Ovary (tissue), 9 donors: ENCODE results near the gene PTPRO. TPM values are rescaled to one million over a fixed set of nuclear protein-coding genes. Genes with fewer than 3 reads are reported as not detected.

ENCODE experiments used
- DNase-seq, 5 donors: peaks; one replicate each; pipeline ENCODE4 v3.0.0-alpha.2; 2019 to 2020
- H3K27ac ChIP-seq, 2 donors: fragments of 200-600 bp; one replicate each; pipeline versions ENCODE4 v1.5.1 to v1.8.0; 2019 to 2022
- H3K27me3 ChIP-seq: fragments of 200-600 bp; one replicate; pipeline ENCODE4 v1.8.0; 2022
- H3K36me3 ChIP-seq: fragments of 200-600 bp; sonication (generic); one replicate; pipeline ENCODE4 v1.5.1; 2019
- H3K4me1 ChIP-seq: one replicate; pipeline ENCODE4 v1.8.1; 2013; ENCODE audit warnings: mild to moderate bottlenecking, moderate library complexity; ENCODE audit not compliant: insufficient read depth
- H3K4me3 ChIP-seq: fragments of 200-600 bp; sonication (generic); one replicate; pipeline ENCODE4 v1.5.1; 2017
- H3K9me3 ChIP-seq, 2 donors: fragments of 200-600 bp in 1 of 2; sonication (generic) in 1 of 2; one replicate each; pipeline versions ENCODE4 v1.5.1 to v1.8.1; 2013 to 2019; ENCODE audit warnings: mild to moderate bottlenecking in 1 of 2, moderate library complexity in 1 of 2
- CTCF ChIP-seq, 3 donors: fragments of 450-650 bp in 2 of 3; fragments of 200-600 bp in 1 of 3; IDR thresholded peaks; one replicate each; pipeline versions ENCODE4 v1.5.1 to v1.8.0; 2016 to 2022; ENCODE audit warnings: antibody characterized with exemption in 3 of 3, mild to moderate bottlenecking in 1 of 3
- EP300 ChIP-seq: sonication (generic); formaldehyde crosslinking; IDR thresholded peaks from one replicate; pipeline ENCODE4 v1.6.1; 2017; ENCODE audit warnings: antibody characterized with exemption
- POLR2A ChIP-seq: fragments of 450-650 bp; IDR thresholded peaks from one replicate; pipeline ENCODE4 v1.6.1; 2017; ENCODE audit warnings: antibody characterized with exemption, mild to moderate bottlenecking, moderate library complexity
- WGBS, 3 donors: extraction: QIAGEN DNeasy Blood & Tissue Kit in 1 of 3; methylation state at CpG; one replicate each; pipeline versions ENCODE4 v1.1.5 to v1.1.7; 2013 to 2017; 5-methylcytosine and 5-hydroxymethylcytosine counted together
- intact Hi-C, 4 donors: fragments of 100-400 bp; cut with DNase I; formaldehyde crosslinking; loops; one replicate each; pipeline versions ENCODE4 v1.11.0 to v1.15.1; 2022 to 2023
- polyA plus RNA-seq, 2 donors: library from polyadenylated mRNA; stranded (reverse); fragments of 200-250 nt in 1 of 2; fragments of 350-450 nt in 1 of 2; fragmentation: Illumina TruSeq in 1 of 2; extraction: RNeasy Lipid Tissue Mini Kit (QIAGEN cat#74804) in 1 of 2; gene quantifications; one replicate each; pipeline ENCODE4 v1.2.3, GENCODE V29; 2013 to 2014
- total RNA-seq, 7 donors: library from RNA; depleted of rRNA in 2 of 7; stranded (reverse); fragments of >200 nt in 2 of 7; fragmentation: NEBNext Ultra II Directional in 3 of 7; extraction: Animal tissue kit (Norgen Biotek cat#: 25700) in 3 of 7; gene quantifications; one replicate each; pipeline versions ENCODE4 v1.1.0 to v1.2.4, GENCODE V29; 2016 to 2023
- donor health status: DM: no; HTN: no; CAD: no; lungs with moderate emphysema.
- donor health status: DM: no; HTN: no; CAD: no.
- donor health status: Bipolar disorder and iron deficiency.
- donor health status: DM: yes; HTN: yes; CAD: no.
- donor health status: DM: no; HTN: no; CAD: no.
- donor health status: DM: yes; HTN: yes; CAD: no.

Gene PTPRO
- total and polyA plus RNA-seq, 9 donors = 0.30 to 3.7 (median 0.83) TPM

- H3K4me1 ChIP-seq = no peaks in the 10 kb centered on the region
- intact Hi-C loops = no loop called here
- WGBS, 3 donors = 79 to 88% (median 87%) methylated on average over 1 of the region's 1 CpG
- no peak for TF ChIP-seq EP300
- no peak for TF ChIP-seq CTCF (IDR thresholded peaks at IDR 0.05)
- TF ChIP-seq POLR2A = no peak
- H3K27ac ChIP-seq = no peak overlapping the region
- H3K9me3 ChIP-seq = no peaks in the 10 kb centered on the region
- no peaks in the 10 kb centered on the region for H3K27me3 ChIP-seq
- DNase-seq = no peak
- H3K4me3 ChIP-seq = no peak overlapping the region
- H3K36me3 ChIP-seq = no peaks in the 10 kb centered on the region
Observed at GRCh38 chr12:15477761-15478160, 155.5 kb downstream of the PTPRO start.

- Histone ChIP-seq H3K36me3 (no peaks in the 10 kb centered on the region), H3K27me3 (no peaks in the 10 kb centered on the region), H3K4me1 (no peaks in the 10 kb centered on the region), H3K9me3 (no peaks in the 10 kb centered on the region), H3K4me3 (no peak overlapping the region), H3K27ac (no peak overlapping the region)
- intact Hi-C loops = no loop called here
- no peak for DNase-seq
- TF ChIP-seq POLR2A (no peak), CTCF (IDR thresholded peaks at IDR 0.05) (no peak), EP300 (no peak)
- 29 to 60% (median 48%) methylated on average over 2 of the region's 2 CpGs for WGBS, 3 donors
Observed at GRCh38 chr12:15481846-15482245, 159.5 kb downstream of the PTPRO start.

GRCh38 chr12:15485466-15485865, 163.2 kb downstream of the PTPRO start:
- intact Hi-C loops = no loop called here
- Histone ChIP-seq H3K9me3 (no peaks in the 10 kb centered on the region), H3K27me3 (no peaks in the 10 kb centered on the region), H3K27ac (no peak overlapping the region), H3K4me3 (no peak overlapping the region), H3K4me1 (no peaks in the 10 kb centered on the region), H3K36me3 (no peaks in the 10 kb centered on the region)
- no peak for DNase-seq
- no peak for TF ChIP-seq POLR2A
- no peak for TF ChIP-seq CTCF (IDR thresholded peaks at IDR 0.05)
- no peak for TF ChIP-seq EP300
- WGBS, 3 donors = 76 to 86% (median 83%) methylated on average over 3 of the region's 3 CpGs

- TF ChIP-seq CTCF (IDR thresholded peaks at IDR 0.05) (no peak), EP300 (no peak), POLR2A (no peak)
- no peaks in the 10 kb centered on the region for H3K36me3 ChIP-seq
- no peaks in the 10 kb centered on the region for H3K9me3 ChIP-seq
- no peak for DNase-seq
- H3K4me3 ChIP-seq = no peak overlapping the region
- H3K4me1 ChIP-seq = no peaks in the 10 kb centered on the region
- no peaks in the 10 kb centered on the region for H3K27me3 ChIP-seq
- intact Hi-C loops = no loop called here
- no peak overlapping the region for H3K27ac ChIP-seq
- WGBS, 3 donors = 83 to 89% (median 85%) methylated on average over 6 of the region's 6 CpGs
Observed at GRCh38 chr12:15486859-15487258, 164.6 kb downstream of the PTPRO start.

GRCh38 chr12:15488481-15488880, 166.2 kb downstream of the PTPRO start:
- TF ChIP-seq POLR2A = no peak
- no peak overlapping the region for H3K4me3 ChIP-seq
- intact Hi-C loops = no loop called here
- H3K9me3 ChIP-seq = no peaks in the 10 kb centered on the region
- DNase-seq = no peak
- H3K27ac ChIP-seq = no peak overlapping the region
- no peaks in the 10 kb centered on the region for H3K36me3 ChIP-seq
- no peaks in the 10 kb centered on the region for H3K4me1 ChIP-seq
- no peaks in the 10 kb centered on the region for H3K27me3 ChIP-seq
